ENCODE data around the gene GMDS. TPM values are rescaled to one million over a fixed set of nuclear protein-coding genes. Genes with fewer than 3 reads are reported as not detected.

Gene GMDS
- total and polyA plus RNA-seq, 2 experiments from 2014 or later: 30.1 to 36.5 TPM

- DNase-seq (ENCODE audit: low spot score): peak; percentile 71
- Mint-ChIP-seq H3K4me1 (peaks cover 30% of the 10 kb centered on the region), H3K4me3 (no peak overlapping the region), H3K27ac (no peak overlapping the region), H3K9me3 (peaks cover 11% of the 10 kb centered on the region), H3K27me3 (ENCODE audit: insufficient read depth, low read depth, poor library complexity) (peaks cover 84% of the 10 kb centered on the region), H3K36me3 (ENCODE audit: low read depth) (no peaks in the 10 kb centered on the region; the same call in 2 of the 3 replicates)
- peaks cover 28% of the 10 kb centered on the region for H4K20me1 ChIP-seq (replicated peaks; ENCODE audit: insufficient read depth)
- H3K4me2 ChIP-seq: peak overlapping the region; percentile 66
- H3K79me2 ChIP-seq (replicated peaks; ENCODE audit: insufficient read depth): no peaks in the 10 kb centered on the region
- peak; percentile 11 for ATAC-seq
- H3K4me1 ChIP-seq (ENCODE audit: insufficient read depth): peaks cover 42% of the 10 kb centered on the region
- no peaks in the 10 kb centered on the region for H3K9me2 ChIP-seq (ENCODE audit: insufficient read depth)
- peak overlapping the region; percentile 39 for H3K4me3 ChIP-seq
- TF ChIP-seq EZH2phosphoT487 (IDR thresholded peaks at IDR 0.05; ENCODE audit: unreplicated experiment): peak; percentile 21
- peak; percentile 91 for TF ChIP-seq EZH2 (IDR thresholded peaks at IDR 0.05; ENCODE audit: low read depth, unreplicated experiment)
- TF ChIP-seq REST (IDR thresholded peaks at IDR 0.05; ENCODE audit: unreplicated experiment): no peak
- H3K27ac ChIP-seq (ENCODE audit: low read depth): no peak overlapping the region
- no peaks in the 10 kb centered on the region for H3K36me3 ChIP-seq (ENCODE audit: insufficient read depth)
- H3K27me3 ChIP-seq (ENCODE audit: insufficient read depth): peaks cover 98% of the 10 kb centered on the region
- H2AFZ ChIP-seq: 0 out of 2 replicates have a peak overlapping the region, but pooled peaks have one; percentile 32
- peaks cover 22% of the 10 kb centered on the region; the same call in 1 of the 2 replicates for H3F3A ChIP-seq (replicated peaks; ENCODE audit: low read depth)
Observed at GRCh38 chr6:1614448-1615150, 630.8 kb downstream of the GMDS start.

GRCh38 chr6:1613688-1614447, 631.5 kb downstream of the GMDS start:
- Histone ChIP-seq H3K4me1 (ENCODE audit: insufficient read depth) (peaks cover 40% of the 10 kb centered on the region), H3K27ac (ENCODE audit: low read depth) (no peak overlapping the region), H2AFZ (0 out of 2 replicates have a peak overlapping the region, but pooled peaks have one; percentile 32), H3K36me3 (ENCODE audit: insufficient read depth) (no peaks in the 10 kb centered on the region), H3K9me2 (ENCODE audit: insufficient read depth) (no peaks in the 10 kb centered on the region), H3K27me3 (ENCODE audit: insufficient read depth) (peaks cover 97% of the 10 kb centered on the region), H3K4me2 (peak overlapping the region; percentile 66), H3K79me2 (replicated peaks; ENCODE audit: insufficient read depth) (no peaks in the 10 kb centered on the region), H3F3A (replicated peaks; ENCODE audit: low read depth) (peaks cover 22% of the 10 kb centered on the region; the same call in 1 of the 2 replicates), H4K20me1 (replicated peaks; ENCODE audit: insufficient read depth) (peaks cover 28% of the 10 kb centered on the region), H3K4me3 (peak overlapping the region; percentile 39)
- Mint-ChIP-seq H3K27me3 (ENCODE audit: insufficient read depth, low read depth, poor library complexity) (peaks cover 81% of the 10 kb centered on the region), H3K36me3 (ENCODE audit: low read depth) (no peaks in the 10 kb centered on the region; the same call in 2 of the 3 replicates), H3K27ac (no peak overlapping the region), H3K4me3 (peak overlapping the region; percentile 52; the same call in 2 of the 3 replicates), H3K9me3 (peaks cover 11% of the 10 kb centered on the region), H3K4me1 (peaks cover 30% of the 10 kb centered on the region)
- ATAC-seq (peak; percentile 29), DNase-seq (ENCODE audit: low spot score) (peak; percentile 90)
- no peak for TF ChIP-seq ZNF462 (CRISPR knock-in tag; IDR thresholded peaks at IDR 0.05)
- TF ChIP-seq CREB1 (CRISPR knock-in tag; IDR thresholded peaks at IDR 0.05; ENCODE audit: low read depth): no peak
